Lower lobe of right lung (tissue), 2 donors: Measurements from ENCODE around the gene MRPL51. TPM values are rescaled to one million over a fixed set of nuclear protein-coding genes. Genes with fewer than 3 reads are reported as not detected.
"Not testable (repeated sequence)": the region's sequence is repeated elsewhere in the genome, so short reads cannot be mapped to it uniquely, and the experiment has no call there.

Experiments
- ATAC-seq, 2 donors: fragments of 200-7000 bp; cut with Tn5 transposase; one replicate each; pipeline ENCODE4 v1.9.1; 2020 to 2022; ENCODE audit warnings: mild to moderate bottlenecking in 2 of 2, moderate library complexity in 2 of 2
- DNase-seq: peaks from one replicate; pipeline ENCODE4 v3.0.0-alpha.2; 2020
- H3K27ac ChIP-seq: fragments of 200-600 bp; one replicate; pipeline ENCODE4 v1.8.0; 2022
- H3K27me3 ChIP-seq: fragments of 200-600 bp; one replicate; pipeline ENCODE4 v1.8.0; 2022; ENCODE audit warnings: low read depth
- H3K36me3 ChIP-seq: fragments of 200-600 bp; one replicate; pipeline ENCODE4 v1.8.0; 2022; ENCODE audit warnings: mild to moderate bottlenecking
- H3K4me1 ChIP-seq: fragments of 200-600 bp; one replicate; pipeline ENCODE4 v1.8.0; 2022
- H3K4me3 ChIP-seq: fragments of 200-600 bp; one replicate; pipeline ENCODE4 v1.8.0; 2022; ENCODE audit warnings: mild to moderate bottlenecking
- H3K9me3 ChIP-seq: fragments of 200-600 bp; one replicate; pipeline ENCODE4 v1.8.0; 2022
- CTCF ChIP-seq: fragments of 200-600 bp; IDR thresholded peaks from one replicate; pipeline ENCODE4 v1.8.0; 2022; ENCODE audit warnings: antibody characterized with exemption, mild to moderate bottlenecking
- intact Hi-C: fragments of 100-400 bp; cut with DNase I; formaldehyde crosslinking; loops from one replicate; pipeline ENCODE4 v1.11.0; 2022
- total RNA-seq: library from RNA; stranded (reverse); fragmentation: NEBNext Ultra II Directional; extraction: Animal tissue kit (Norgen Biotek cat#: 25700); gene quantifications from one replicate; pipeline ENCODE4 v1.2.1, GENCODE V29; 2021
- donor health status: DM: no; HTN: yes; CAD: no; lungs with severe emphysema.

MRPL51 gene
- total RNA-seq, 1 donor from 2014 or later: 121 TPM

- DNase-seq: no peak
- ATAC-seq: no peak
- Histone ChIP-seq H3K36me3 (peaks cover 6% of the 10 kb centered on the region), H3K4me1 (peaks cover 12% of the 10 kb centered on the region), H3K4me3 (no peak overlapping the region), H3K27ac (no peak overlapping the region), H3K9me3 (no peaks in the 10 kb centered on the region), H3K27me3 (no peaks in the 10 kb centered on the region)
- no peak for TF ChIP-seq CTCF
- intact Hi-C loops: no loop called here
Observed at GRCh38 chr12:6489449-6489848, 3.6 kb downstream of the MRPL51 start.

- DNase-seq: no peak
- Histone ChIP-seq H3K9me3 (no peaks in the 10 kb centered on the region), H3K4me1 (peaks cover 9% of the 10 kb centered on the region), H3K27ac (no peak overlapping the region), H3K36me3 (peaks cover 6% of the 10 kb centered on the region), H3K27me3 (no peaks in the 10 kb centered on the region), H3K4me3 (no peak overlapping the region)
- intact Hi-C loops: no loop called here
- ATAC-seq: no peak
- TF ChIP-seq CTCF: no peak
Observed at GRCh38 chr12:6488240-6488639, 4.8 kb downstream of the MRPL51 start.

- no peak overlapping the region for H3K27ac ChIP-seq
- no peak overlapping the region for H3K4me3 ChIP-seq
- H3K9me3 ChIP-seq: no peaks in the 10 kb centered on the region
- H3K4me1 ChIP-seq: no peaks in the 10 kb centered on the region
- no peaks in the 10 kb centered on the region for H3K36me3 ChIP-seq
- no peaks in the 10 kb centered on the region for H3K27me3 ChIP-seq
- TF ChIP-seq CTCF: no peak
- ATAC-seq (no peak), DNase-seq (no peak)
- intact Hi-C loops: no loop called here
Observed at GRCh38 chr12:6478416-6478815, 14.6 kb downstream of the MRPL51 start.

GRCh38 chr12:6477601-6478377, 15.3 kb downstream of the MRPL51 start:
- H3K27ac ChIP-seq, H3K9me3 ChIP-seq, H3K4me3 ChIP-seq, H3K36me3 ChIP-seq, intact Hi-C loops, ATAC-seq, DNase-seq, H3K4me1 ChIP-seq, H3K27me3 ChIP-seq: not testable (repeated sequence)

- H3K27ac ChIP-seq: no peak overlapping the region
- H3K4me1 ChIP-seq: peaks cover 2% of the 10 kb centered on the region
- H3K27me3 ChIP-seq: no peaks in the 10 kb centered on the region
- DNase-seq (no peak), ATAC-seq (peak in 1 of 2 donors; percentile 42)
- H3K4me3 ChIP-seq: no peak overlapping the region
- TF ChIP-seq CTCF: no peak
- H3K36me3 ChIP-seq: no peaks in the 10 kb centered on the region
- intact Hi-C loops: no loop called here
- no peaks in the 10 kb centered on the region for H3K9me3 ChIP-seq
Observed at GRCh38 chr12:6476489-6476888, 16.6 kb downstream of the MRPL51 start.

- H3K36me3 ChIP-seq, H3K4me3 ChIP-seq, ATAC-seq, H3K27me3 ChIP-seq, H3K9me3 ChIP-seq, H3K27ac ChIP-seq, H3K4me1 ChIP-seq, DNase-seq, intact Hi-C loops: not testable (repeated sequence)
Observed at GRCh38 chr12:6475233-6475975, 17.7 kb downstream of the MRPL51 start.
